HG02885 (cell line): ENCODE measurements around the gene HPS5.

Experiments
- ATAC-seq: cut with Tn5 transposase; IDR thresholded peaks from one replicate; pipeline ENCODE4 v1.9.1; 2021; ENCODE audit warnings: mild to moderate bottlenecking; ENCODE audit not compliant: unreplicated experiment, poor library complexity

The HPS5 gene

DNA sequence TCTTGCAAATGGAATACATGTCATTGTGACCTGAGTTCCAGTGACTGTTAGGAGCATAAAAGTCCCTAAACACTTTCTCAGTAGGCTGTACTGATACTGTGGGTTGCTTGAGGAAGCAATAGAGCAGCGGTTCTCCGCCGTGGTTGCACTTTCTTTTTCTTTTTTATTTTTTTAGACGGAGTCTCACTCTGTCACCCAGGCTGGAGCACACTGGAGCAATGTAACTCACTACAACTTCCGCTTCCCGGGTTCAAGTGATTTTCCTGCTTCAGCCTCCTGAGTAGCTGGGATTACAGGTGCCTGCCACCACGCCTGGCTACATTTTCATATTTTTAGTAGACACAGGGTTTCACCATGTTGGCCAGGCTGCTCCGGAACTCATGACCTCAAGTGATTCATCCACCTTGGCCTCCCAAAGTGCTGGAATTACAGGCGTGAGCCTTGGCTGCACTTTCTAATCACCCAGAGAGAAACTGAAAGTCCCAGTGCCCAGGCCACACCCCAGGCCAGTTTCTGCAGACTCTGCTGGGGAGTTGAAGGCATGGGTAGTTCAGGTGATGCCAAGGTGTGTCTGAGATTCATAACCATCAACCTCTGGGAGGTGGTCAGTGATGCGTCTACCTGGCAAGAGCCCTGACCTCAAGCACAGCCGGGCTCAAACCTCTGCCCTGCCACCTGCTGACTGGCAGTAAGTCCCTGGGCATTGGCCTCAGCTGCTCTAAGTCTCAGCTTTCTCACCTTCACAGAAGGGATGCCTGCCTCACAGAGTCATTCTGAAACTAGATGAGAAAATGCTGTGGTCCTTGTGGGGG, 75.4 kb downstream of the HPS5 start:
- peak; percentile 79 for ATAC-seq

DNA sequence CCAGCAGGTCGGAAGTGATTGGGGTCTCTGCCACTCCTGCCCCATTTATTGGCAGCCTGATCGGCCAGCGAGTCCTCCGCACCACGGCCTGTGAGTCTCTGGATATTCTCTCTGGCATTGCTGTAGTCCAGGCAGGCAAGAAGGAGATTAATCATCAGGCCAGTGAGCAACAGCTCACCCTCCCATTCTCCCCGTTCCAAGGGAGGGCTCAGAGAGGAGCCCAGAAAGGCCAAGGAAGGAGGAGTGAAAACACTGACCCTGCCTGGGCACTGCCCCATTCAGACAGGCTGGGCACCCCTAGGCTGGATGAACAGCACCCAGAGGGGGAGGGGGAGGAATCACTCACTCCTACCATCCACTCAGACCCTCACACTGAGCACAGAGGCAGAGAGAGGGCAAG, 76.5 kb downstream of the HPS5 start:
- ATAC-seq: no peak

DNA sequence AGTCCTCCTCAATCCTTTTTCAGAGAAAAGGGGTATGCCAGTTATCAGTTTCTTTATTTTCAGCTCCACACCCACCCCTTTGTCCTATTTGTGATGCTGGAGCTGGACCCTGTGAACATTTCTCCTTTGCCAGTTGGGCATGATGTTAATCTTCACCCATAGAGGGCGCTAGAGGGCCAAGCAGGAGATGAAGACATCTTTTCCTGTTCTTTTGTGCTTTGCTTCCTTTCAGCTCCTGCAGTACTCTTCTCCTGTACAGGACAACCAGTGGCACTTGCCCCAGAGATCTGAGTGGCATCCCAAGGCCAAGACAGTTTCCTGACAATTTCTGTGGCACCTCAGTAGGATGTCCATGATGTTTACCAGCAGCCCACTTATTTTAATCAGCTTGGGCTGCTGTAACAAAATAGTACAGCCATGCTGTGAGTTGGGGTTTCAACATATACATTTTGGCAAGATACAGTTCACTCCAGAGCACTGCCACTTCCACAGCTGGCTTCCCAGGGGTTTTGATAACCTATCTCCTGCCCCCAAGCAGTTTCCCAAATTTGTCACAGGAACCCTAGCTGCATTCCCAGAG, 78.1 kb downstream of the HPS5 start:
- ATAC-seq: no peak

DNA sequence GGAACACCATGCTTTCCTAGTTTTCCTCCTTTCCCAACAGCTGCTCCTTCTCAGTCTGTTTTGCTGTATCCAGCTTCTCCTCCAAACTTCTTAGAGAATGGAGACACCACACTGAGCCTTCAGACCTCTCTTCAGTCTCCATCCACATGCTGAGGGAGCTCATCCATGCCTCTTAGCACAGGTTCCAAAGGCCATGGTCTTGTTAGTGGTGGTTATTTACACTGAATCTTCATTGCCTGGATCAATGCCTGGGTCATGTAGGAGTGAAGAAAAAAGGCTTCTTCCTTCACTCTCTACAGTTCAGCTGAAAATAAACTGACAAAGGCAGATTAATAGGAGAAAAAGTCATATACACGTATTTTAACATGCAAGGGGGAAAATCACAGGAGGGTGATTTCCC, 82.3 kb downstream of the HPS5 start:
- ATAC-seq: no peak

DNA sequence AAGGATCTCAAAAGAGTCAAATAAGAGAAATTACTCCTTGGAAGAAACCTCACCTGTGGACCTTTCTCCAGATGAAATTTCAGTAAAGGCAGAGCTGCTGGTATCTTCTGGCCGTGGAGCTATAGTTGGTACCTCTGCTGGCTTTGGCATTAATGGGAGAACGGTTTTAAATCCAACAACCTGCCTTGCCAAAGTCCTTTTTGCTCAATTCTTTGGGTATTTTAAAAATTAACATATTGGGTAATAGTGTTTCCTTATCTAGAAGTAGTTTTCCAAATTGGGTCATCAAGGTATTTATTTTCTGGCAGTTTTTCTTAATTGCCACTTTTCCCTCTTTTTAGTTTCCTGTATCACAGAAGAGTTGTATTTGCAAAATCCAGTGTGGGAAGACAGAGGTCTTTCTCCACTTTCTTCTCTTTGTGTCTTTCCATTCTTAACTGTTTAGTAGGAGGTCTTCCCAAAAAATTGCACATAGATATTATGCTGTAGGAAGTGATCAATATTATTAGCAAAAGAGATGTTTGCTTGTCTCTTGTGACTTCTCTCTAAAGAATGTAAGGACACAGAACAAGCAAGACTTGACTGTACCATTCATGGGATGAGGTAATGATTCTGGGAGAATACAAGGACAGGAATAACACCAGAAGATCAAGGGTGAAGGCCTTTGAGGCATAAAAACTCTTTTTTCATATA, 85.1 kb downstream of the HPS5 start, which contains the start of gene SAA4:
Gene SAA4 (minus strand): TSS at position 139 of the 693 bp plus-strand sequence. CDS start 876 bp downstream, outside the sequence.
- no peak for ATAC-seq

DNA sequence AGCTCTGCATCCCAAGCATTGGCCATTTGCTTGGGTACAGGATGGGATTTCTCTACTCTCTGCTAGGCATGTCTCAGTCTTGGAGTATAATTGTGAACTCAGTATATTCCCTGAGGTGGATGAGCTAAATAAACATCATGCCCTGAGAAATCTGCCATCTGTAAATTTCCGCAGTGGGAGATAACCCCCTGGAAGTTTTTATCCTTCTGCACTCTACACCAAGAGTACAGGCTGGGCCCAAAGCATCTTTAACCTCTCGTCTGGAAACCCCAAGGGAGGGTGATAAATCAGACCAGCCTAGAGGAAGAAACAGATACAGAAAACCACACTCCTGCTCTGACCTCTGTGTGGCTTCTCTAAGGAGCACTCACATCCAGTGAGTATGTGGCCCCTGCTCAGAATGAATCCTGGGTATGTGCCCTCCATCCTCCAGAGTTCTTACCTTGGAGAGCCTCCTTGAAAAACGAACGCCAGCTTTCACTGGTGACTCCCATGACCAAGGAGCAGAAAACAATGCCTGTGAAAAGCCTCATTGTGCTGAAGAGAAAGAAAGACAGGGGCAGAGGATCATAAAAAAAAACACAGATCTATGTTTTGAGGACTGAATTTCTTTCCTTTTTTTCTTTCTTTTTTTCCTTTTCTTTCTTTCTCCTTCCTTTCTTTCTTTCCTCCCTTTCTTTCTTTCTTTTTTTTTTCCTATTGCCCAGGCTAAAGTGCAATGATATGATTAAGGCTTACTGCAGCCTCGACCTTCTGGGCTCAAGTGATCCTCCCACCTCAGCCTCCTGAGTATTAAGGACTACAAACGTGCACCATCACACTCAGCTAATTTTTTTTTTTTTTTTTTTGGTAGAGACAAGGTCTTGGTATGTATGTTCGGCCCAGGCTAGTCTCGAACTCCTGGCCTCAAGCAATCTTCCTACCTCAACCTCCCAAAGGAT, 86.3 kb downstream of the HPS5 start:
- ATAC-seq: no peak

DNA sequence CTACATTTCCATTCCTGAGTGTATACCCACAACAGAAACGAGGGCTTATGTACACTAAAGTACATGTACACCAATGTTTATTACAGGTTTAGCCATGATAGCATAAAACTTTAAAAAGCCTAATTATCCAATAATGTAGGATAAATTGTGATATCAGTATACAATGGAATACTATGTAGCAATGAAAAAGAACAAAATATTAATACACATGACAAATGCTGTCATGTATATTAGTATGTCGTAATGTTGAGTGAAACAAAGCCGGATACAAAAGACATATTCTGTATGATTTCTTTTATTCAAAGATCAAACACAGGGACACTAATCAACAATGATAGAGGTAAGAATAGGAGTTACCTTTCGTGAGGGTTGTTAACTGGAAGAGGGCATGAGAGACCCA, 88.0 kb downstream of the HPS5 start:
- no peak for ATAC-seq

DNA sequence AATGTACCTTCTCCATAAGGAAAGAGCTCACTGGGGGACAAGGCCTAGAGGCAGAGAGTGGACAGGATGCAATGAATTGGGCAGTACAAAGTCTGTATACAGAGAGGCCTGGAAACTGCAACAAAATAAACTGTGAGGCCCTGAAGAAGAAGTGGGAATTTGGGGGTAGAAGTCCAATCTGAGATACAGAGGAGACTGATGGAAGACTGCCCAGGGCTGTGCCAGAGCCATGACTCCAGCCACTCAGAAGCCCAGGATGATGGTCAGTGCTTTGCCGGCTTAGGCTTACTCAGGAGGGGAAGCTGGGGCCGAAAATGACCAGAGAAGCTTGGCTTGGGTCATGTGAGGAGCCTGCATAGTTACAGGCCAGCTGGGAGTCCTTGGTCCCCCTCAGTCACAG, 91.1 kb downstream of the HPS5 start:
- ATAC-seq: no peak

DNA sequence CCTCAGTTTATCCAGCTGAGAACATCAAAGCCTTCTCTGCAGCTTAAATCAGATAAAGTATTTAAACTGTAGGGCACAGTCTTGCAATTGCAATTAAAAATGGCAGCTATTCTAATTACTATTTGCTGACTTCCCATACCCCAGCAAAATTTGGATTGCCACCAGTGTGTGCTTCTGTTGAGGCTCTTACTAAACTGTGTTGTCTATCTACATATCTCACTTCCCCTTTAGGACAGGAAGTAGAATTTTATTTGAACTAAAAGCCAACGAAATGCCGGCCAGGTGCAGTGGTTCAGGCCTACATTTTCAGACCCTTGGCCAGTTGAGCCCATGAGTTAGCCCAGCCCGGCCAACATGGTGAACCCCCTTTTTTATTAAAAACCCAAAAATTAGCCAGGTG, 92.4 kb downstream of the HPS5 start:
- peak; percentile 94 for ATAC-seq
